Measurements from ENCODE around the gene CACNB4.
"Not testable (repeated sequence)": the region's sequence is repeated elsewhere in the genome, so short reads cannot be mapped to it uniquely, and the experiment has no call there.

CACNB4 gene

GRCh38 chr2:151943461-151943860 is 155.4 kb downstream of the CACNB4 start:
- DNase-seq (ENCODE audit: low read depth): no peak

DNA sequence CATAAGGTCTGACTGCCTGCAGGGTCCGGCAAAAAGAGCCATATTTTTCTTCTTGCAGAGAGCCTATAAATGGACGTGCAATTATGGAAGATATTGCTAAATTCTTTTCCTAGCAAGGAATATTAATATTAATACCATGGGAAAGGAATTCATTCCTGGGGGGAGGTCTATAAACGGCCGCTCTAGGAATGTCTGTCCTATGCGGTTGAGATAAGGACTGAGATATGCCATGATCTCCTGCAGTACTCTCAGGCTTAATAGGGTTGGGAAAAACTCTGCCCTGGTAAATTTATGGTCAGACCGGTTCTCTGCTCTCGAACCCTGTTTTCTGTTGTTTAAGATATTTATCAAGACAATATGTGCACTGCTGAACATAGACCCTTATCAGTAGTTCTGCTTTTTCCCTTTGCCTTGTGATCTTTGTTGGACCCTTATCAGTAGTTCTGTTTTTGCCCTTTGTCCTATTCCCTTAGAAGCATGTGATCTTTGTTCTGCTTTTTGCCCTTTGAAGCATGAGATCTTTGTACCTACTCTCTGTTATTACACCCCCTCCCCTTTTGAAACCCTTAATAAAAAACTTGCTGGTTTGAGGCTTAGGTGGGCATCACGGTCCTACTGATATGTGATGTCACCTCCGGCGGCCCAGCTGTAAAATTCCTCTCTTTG is 156.2 kb downstream of the CACNB4 start:
- not testable (repeated sequence) for DNase-seq (ENCODE audit: low read depth)

- no peak for DNase-seq (ENCODE audit: low read depth)
Measured at GRCh38 chr2:151937966-151938365, 160.9 kb downstream of the CACNB4 start.

GRCh38 chr2:151936626-151937025 is 162.2 kb downstream of the CACNB4 start:
- no peak for DNase-seq (ENCODE audit: low read depth)

DNA sequence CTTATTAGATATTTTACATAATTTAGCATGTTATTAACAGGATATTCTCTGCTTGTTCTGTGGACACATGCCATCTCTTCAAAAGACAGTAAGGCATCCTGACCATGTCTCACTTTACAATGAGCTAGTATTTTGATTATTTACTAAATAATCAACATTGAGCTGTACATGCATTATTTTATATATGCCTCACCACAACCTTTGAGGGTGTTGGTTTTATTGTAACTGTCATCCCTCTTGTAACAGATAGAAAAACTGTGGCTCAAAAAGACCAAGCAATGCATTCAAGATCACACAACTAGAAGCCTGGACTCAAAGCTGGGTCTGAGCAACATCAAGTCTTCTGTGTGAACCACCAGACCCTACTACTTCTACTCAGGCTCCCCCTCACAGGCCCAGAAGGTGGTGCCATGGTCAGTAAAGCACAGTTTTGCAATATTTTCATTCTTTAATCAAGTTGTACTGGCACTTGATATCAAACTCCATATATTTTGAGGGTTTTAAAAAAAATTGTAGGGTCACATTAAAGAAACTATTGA is 165.5 kb downstream of the CACNB4 start:
- DNase-seq (ENCODE audit: low read depth): no peak

- DNase-seq (ENCODE audit: low read depth): no peak
Measured at GRCh38 chr2:151931756-151932155, 167.1 kb downstream of the CACNB4 start.

GRCh38 chr2:151931030-151931611 is 167.7 kb downstream of the CACNB4 start:
- no peak for DNase-seq (ENCODE audit: low read depth)

- no peak for DNase-seq (ENCODE audit: low read depth)
Measured at GRCh38 chr2:151930042-151930441, 168.8 kb downstream of the CACNB4 start.

- no peak for DNase-seq (ENCODE audit: low read depth)
Measured at GRCh38 chr2:151928380-151928779, 170.5 kb downstream of the CACNB4 start.

- DNase-seq (ENCODE audit: low read depth): no peak
Measured at GRCh38 chr2:151927501-151928221, 171.2 kb downstream of the CACNB4 start.

GRCh38 chr2:151922845-151923666 is 175.8 kb downstream of the CACNB4 start:
- DNase-seq (ENCODE audit: low read depth): no peak

DNA sequence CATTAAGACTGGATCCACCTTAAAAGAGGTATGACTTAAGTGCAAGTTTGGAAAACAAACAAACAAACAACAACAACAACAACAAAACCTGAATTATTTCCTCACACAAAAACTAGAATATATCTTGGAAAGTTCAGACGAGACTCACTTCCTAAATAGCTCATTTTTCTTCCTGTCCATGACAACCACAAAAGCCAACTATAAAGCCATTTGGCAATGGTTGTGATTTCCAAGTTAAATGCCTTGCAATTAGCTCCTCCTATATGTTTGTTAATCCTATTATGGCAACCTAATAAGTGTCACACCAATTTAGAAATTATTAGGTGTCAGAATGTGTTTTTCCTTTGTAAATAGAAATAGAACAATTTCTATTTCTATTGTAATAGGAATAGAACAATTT is 179.1 kb downstream of the CACNB4 start:
- DNase-seq (ENCODE audit: low read depth): no peak

DNA sequence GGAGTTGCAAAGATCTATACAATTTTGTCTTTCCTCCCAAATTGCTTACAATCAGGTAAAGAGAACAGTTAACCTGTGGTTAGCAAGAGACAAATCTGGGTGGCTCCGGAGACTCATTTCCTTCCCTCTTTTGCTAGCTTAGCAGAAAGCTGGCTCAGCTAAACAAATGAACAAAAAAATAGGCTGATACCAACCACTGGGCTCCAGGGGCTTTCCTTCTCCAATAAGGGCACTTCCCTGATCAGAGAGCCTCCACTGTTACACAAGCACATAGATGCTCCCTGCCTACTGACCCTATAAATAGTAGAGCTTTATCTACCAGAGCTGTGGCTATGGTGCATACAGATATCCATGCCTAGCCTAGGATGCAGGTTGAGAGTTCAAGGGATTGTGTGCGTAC is 180.5 kb downstream of the CACNB4 start:
- no peak for DNase-seq (ENCODE audit: low read depth)

- no peak for DNase-seq (ENCODE audit: low read depth)
Measured at GRCh38 chr2:151916632-151917031, 182.2 kb downstream of the CACNB4 start.

GRCh38 chr2:151915629-151916025 is 183.2 kb downstream of the CACNB4 start:
- not testable (repeated sequence) for DNase-seq (ENCODE audit: low read depth)

- DNase-seq (ENCODE audit: low read depth): no peak
Measured at GRCh38 chr2:151914989-151915628, 183.7 kb downstream of the CACNB4 start.

DNA sequence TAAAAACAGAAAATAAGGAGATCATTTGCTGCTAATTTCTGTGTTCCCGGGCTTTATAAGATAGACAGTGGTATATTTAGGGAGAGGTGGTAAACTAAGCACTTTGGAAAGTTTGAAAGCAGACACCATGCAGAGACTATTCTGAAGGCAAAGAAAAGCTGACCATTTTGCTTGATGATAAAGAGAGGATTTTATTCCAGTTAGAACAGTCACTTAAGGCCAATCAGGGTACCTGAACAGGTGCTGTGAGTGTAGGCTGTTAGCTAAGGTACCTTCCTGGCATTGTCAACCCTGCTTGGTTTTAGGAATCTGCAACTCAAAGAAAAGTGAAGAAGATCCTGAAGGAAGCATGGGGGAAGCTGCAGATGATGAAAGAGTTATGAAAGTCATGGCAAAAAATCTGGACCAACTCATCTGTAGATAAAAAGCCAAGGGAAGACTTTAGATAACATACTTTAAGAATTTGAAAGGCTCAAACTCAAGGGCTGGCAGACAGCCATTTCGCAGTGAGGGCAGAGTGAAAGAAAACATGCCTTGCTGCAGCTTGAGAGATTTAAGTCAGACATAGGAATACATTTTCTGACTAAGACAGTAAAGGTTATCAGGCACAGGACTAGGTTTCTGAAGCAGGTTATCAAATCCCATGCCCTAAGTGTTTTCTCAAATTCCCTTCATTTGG is 190.5 kb downstream of the CACNB4 start:
- no peak for DNase-seq (ENCODE audit: low read depth)

DNA sequence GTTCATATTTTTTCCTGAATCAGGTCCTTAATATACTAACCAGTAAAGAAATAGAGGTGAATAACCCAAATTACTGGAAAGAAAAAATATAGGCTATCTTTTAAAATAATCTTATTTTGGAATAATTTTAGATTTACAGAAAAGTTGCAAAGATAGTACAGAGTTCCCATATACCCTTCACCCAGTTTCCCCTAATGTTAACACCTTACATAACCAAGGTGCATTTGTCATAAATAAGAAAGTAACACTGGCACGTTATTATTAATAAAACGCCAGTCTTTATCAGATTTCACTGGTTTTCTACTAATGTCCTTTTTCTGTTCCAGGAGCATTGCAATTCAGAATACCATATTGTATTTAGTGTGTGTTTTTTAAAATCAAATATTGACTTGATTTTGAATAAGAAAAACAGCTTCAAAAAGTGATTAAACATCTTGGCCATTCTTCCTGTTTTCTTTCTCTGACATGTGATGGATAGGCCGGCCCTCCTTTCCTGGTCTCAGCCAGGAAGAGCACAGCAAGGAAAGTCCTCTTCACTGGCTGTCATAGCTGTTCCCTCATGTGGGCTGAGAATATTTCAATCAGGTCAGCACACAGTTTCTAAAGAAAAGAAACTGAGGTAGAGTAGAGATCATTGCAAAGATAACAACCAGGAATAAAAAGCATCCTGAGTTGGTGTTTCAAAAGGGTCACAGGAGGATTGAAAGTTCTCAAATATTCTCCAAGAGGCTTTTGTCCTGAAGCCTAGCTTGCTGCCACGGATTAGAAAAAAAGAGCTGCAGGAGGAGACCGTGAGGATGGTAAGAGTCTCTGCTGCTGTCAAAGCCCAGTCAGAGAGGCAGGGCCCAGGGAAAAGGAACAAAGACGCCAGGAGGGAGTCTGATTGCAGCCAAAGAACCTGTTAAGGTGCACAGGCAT is 191.3 kb downstream of the CACNB4 start:
- no peak for DNase-seq (ENCODE audit: low read depth)

DNA sequence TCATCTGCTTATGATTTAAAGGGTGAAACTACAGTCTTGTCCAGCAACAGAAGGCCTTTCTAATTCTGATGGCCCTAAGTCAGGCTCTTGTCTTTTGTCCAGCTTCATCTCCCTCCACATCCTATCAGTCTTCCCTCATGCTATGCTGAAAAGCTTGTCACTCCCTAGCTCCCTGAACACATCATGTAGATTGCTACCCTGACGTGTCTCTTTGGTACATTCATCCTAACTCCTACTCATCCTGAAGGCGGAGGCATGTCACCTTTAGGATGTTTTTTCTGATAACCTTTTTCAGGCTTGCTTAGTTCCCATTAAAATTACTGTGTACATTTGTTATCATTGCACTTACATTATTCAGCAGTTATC is 192.2 kb downstream of the CACNB4 start:
- no peak for DNase-seq (ENCODE audit: low read depth)

DNA sequence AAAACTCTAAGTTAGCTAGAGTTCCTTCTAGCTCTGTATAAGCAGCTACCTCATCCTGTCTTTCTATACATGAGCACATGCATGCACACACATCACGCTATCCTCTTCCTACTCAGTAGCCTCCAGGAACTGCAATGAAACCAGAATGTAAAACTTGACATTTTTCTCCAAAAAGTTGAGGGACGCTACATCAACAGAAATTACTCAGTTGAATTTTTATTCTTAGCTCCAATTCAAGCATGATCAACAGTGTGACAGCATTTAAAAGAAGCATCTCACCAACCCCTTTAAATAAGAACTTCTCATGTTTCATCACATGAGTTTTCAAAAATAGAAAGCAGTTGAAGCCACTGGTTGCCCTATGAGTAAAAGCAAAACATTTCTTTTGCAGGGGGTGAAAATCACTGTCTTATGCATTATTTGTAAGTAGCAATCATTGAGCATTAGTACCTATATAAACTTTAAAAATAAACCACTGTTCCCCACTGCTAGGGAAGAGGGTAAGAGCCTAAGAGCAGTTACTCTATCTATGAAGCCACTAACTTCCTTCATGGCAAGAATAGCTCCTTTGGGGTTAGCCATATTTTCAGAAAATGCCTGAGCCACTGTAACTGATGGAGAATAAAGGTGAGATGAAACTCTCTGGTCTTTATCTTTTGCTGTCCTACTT is 192.7 kb downstream of the CACNB4 start:
- no peak for DNase-seq (ENCODE audit: low read depth)

Measured in HS-5 (cell line).